GM19452 (cell line): ENCODE results near the gene AUNIP.

Source experiments
- ATAC-seq: cut with Tn5 transposase; IDR thresholded peaks from one replicate; pipeline ENCODE4 v1.9.1; 2021; ENCODE audit not compliant: unreplicated experiment

AUNIP gene

DNA sequence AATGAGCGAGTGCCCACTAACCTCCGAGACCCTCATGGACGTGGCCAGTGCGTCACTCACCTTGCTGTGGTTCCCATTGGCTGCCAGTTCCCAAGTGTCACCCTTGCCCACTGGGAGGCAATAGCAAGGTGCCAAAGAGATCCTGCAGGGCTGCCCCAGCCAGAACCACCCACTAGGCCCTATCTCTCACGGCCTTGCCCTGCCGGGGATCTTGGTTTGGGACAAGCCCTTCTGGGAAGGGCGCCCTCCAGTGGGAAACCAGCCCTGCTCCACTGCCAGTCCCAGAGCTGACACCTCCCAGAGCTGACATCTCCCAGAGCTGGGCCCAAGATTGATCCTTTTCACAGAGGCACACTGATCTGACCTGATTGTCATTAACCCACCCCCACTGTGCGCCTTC lies 61.3 kb downstream of the AUNIP start:
- no peak for ATAC-seq

DNA sequence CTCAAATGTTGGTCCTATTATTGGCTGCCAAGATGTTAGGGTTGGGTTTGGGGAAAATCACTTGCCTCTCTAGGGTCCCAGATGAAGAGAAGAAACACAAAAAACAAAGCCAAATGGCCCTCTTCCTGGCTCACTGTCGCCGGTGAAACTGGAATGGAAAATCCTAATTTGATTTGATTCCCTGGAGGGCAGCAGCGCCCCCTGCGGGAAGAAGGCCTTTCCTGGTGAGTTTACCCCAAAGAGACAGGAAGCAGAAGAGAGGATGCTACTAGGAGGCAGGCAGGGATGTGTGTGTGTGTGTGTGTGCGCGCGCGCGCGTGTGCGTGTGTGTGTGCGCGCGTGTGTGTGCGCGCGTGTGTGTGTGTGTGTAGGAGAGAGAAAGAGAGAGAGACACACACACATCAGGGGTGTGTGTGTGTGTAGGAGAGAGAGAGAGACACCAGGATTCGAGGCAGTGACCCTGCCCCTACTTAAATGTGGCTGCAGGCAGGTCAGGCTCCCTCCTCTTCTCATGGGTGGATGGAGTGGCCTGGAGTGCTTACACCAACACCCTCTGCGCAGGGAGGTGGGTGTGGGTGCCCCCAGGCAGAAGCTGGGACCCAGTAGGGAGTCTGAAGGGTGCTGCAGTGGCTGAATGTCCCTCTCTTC lies 62.3 kb downstream of the AUNIP start:
- ATAC-seq = no peak

DNA sequence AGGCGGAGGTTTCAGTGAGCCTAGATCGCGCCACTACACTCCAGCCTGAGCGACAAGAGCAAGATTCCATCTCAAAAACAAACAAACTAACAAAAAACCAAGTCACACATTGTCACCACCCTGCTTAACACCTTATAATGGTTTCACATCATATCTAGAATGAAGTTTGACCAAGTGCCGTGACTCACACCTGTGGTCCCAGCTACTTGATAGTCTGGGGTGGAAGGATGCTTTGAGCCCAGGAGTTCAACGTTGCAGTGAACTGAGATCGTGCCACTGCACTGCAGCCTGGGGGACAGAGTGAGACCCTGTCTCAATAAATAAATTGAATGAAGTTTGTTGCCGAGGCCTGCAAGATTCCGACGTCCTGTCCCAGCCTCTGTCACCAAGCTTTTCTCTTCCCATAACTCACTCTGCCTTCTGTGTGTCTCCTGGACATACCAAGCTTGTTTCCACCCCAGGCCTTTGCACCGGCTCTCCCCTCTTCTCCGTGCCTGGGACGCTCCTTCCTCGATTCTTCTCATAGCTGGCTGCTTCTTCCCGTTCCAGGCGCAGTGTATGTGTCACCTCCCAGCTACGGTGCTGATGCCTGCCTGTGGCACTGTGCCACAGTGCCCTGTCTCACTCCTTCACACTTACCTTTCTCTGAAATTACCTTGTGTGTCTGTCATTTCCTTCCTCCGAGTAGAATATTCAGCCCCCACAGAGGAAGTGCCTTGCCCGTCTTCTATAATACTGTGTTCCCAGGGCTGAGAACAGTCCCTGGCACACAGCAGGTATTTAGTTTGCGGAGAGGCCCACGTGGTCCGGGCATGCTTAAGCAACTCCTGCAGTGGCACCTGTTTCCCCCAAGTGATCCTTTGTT lies 63.1 kb downstream of the AUNIP start:
- no peak for ATAC-seq

DNA sequence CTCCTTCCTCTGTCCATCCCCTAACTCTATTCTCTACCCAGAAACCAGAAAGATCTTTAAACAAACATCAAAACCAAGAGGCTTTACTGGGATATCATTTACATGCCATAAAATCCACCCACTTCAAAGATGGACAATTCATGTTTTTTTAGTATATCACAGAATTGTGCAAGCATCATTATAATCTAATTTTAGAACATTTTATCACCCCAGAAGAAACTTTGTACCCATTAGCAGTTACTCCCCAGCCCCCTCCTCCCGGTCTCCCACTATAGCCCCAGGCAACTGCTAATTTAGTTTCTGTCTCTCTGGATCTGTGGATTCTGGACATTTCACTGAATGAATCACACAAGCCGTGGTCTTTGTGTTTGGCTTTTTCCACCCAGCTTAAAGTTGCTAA lies 64.0 kb downstream of the AUNIP start:
- no peak for ATAC-seq

DNA sequence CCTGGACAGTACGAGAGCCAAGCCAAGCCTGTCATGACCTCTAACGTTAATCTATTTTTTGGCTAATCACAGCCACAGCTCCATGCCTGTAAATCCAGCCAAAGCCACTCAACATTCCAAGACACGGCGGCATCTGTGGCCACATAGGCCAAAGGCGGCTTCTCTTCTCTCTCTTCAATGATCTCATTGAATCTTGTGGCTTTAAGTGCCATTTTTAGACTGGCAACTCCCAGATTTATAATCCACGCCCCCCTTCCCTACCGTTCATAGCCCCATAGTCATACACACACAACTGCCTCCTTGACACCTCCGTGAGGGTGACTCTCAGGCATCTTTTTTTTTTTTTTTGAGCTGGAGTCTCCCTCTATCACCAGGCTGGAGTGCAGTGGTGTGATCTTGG lies 64.9 kb downstream of the AUNIP start:
- no peak for ATAC-seq

DNA sequence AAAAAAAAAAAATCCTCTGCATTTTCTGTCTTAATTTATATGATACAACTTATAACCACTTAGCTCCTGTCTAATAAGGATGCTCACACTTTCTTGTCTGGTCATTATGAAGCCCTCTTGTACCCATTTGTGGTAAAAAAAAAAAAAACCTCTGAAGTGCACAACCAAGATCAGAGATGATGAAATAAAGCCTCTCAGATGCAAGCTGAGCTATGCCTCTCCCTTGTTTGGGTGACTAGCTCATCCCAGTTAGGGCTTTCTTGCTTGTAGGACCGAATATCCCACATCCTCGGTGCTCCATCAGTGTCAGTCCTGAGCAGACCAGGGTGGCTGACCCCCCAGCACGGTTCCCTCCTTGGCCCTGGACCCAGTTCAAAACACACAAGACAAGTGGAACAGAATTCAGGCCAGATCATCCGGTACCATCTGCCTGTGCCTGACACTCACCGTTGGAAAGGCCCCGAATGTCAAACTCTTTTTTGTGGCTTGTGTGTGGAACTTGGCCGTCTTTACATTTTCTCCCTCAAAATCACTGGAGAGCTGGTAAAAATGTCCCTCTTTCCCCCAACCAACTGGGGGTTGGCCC lies 65.6 kb downstream of the AUNIP start:
- ATAC-seq = no peak

DNA sequence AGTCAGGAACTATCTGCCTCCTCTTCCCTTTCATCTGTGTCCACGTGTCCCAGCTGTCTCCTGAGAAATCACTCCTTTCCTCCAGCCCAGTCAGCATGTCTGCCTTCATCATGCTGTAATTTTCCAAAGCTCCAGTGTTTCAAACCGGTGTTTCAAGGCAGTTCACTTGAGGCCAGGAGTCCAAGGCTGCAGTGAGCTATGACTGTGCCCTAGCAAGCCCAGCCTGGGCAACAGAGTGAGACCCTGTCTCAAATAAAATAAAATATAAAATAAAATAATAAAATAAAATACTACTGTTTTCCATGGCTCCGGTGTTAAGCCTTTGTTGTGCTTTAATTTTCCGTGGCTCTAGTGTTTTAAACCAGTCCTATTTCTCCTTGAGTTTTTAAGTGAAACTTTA lies 67.1 kb downstream of the AUNIP start:
- no peak for ATAC-seq

DNA sequence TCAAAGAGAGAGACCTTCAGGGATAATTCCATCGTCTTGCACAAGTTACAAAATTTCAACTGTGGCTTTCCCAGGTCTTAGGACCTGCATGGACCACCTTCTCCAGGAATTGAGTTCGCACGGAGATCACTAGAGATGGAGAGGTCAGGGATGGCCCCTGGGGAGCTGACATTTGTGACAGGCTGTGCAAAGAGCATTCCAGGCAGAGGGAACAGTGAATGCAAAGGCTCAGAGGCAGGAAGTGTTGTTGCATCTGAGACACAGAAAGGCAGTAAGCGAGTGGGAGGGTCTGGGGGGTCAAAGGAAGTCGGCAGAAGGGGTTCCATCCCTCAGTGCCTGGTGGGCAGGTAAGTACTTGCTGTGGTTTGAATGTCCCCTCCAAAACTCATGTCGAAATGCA lies 68.8 kb downstream of the AUNIP start:
- ATAC-seq = no peak

DNA sequence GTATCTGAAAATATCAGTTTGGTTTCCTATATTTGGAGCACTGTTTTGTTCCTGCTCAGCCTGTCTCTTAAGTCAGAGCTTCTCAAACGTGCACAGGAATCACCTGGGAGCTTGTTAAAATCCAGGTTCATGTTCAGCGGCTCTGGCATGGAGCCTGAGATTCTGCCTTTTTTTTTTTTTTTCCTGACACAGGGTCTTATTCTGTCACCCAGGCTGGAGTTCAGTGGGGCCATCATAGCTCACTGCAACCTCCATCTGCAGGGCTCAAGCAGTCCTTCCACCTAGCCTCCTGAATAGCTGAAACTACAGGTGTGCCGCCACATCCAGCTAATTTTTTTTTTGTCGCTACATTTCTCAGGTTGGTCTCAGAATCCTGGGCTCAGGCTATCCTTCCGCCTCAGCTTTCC lies 71.5 kb downstream of the AUNIP start:
- ATAC-seq = no peak

DNA sequence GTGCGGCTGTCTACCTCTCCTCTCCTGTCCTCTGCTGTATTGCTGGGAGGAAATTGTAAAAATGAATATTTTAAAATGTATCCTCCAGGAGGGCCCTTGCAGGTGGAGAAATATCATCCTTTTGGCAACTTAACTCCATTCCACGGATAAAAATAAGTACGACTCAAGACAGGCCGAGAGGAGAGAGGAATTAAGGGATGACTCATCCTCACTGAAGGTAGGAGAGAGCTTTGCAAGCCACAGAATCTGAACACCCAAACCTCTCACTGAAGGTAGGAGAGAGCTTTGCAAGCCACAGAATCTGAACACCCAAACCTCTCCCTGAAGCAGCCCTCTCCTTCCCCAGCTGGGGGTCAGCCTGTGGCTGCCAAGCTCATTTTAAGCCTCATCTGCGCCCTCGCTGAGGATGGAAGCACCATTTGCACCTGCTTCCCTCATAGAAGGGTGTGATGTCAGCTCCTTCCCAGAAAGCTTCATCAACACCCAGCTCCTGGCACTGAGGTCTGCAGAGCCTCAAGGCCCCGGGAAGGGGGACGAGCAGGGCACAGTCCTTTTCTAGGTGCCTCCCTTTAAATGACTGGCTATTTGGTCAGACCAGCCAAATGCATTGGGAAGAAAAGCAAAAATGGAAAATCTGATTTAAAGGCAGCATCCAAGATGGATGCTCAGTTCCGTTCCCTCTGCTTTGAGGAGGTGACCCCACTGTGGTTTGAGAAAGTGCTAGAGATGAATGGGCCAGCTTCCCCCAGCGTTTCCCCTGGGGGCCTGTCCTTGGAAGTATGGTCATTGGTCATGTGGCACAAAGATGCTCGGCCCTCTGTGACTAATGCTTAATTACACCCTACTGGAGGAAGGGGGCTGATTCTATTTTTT lies 72.1 kb downstream of the AUNIP start:
- ATAC-seq = no peak

DNA sequence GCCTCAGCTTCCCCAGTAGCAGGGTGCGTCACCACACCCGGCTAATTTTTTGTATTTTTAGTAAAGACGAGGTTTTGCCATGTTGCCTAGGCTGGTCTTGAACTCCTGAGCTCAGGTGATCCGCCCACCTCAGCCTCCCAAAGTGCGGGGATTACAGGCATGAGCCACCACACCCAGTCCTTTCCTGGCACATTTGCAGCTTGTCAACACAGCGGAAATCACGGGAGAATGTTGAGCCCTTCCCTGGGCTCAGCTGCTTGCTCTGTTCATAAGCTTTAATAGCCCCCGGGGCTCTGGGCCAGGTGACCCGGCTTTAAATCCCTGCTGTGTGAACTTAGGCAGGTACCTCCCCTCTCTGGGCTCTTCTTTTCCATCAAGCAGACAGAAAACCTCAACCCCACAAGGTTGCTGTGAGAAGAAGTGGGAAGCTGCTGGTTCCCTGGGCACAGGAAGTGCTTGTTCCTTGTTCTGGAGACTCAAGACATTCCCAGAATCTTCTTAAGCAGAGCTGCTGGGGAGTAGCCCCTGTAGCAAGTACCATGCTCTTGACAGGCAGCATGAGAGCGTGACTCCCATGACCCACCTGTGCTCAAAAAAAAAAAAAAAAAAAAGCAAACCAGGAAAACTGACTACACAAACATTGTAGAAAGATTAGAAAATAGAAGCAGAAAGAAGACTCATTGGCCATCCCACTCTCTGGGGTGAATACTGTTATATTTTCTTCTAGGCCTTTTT lies 73.8 kb downstream of the AUNIP start:
- ATAC-seq = no peak

DNA sequence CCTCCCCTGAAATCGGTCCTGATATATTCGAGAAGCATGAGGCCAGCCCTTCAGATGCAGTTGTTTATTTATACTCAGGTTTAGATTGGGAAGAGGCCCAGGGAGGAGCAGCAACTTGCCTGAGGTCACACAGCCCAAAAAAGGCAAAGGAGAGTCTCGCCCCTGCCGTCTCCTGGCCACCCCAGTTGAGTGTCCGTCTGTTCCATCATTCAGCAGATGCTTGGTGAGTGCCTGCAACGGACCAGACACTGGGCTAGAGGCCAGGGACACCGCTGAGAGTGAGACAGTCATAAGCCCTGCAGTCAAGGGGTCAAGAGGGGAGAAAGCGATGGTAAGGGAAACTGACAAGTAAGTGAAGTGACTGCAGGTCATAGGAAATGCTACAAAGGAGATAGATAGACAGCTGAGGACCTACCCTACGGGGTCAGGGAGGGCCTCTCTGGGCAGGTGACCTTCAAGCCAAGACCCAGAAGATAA lies 74.6 kb downstream of the AUNIP start:
- ATAC-seq = no peak
